Measurements from ENCODE around the gene ARSB.

Gene ARSB

GRCh38 chr5:78816143-78816765 lies 168.9 kb downstream of the ARSB start:
- Histone ChIP-seq H3K4me3 (IDR thresholded peaks at IDR 0.05; ENCODE audit: insufficient read depth, low read depth, low read length) (no peak overlapping the region), H3K27me3 (ENCODE audit: insufficient read depth, low read depth) (no peaks in the 10 kb centered on the region), H3K27ac (no peak overlapping the region), H3K4me2 (no peak overlapping the region), H3K79me2 (ENCODE audit: insufficient read depth, low read depth) (no peaks in the 10 kb centered on the region), H4K20me1 (ENCODE audit: insufficient read depth) (no peaks in the 10 kb centered on the region), H3K9ac (no peak overlapping the region), H3K36me3 (ENCODE audit: insufficient read depth) (no peaks in the 10 kb centered on the region), H3K4me1 (ENCODE audit: low read depth, poor library complexity, severe bottlenecking) (peaks cover 6% of the 10 kb centered on the region), H2AFZ (ENCODE audit: low read depth) (no peak overlapping the region)
- no peak for TF ChIP-seq CTCF (conservative IDR thresholded peaks at IDR 0.05; ENCODE audit: low read depth, low read length)

DNA sequence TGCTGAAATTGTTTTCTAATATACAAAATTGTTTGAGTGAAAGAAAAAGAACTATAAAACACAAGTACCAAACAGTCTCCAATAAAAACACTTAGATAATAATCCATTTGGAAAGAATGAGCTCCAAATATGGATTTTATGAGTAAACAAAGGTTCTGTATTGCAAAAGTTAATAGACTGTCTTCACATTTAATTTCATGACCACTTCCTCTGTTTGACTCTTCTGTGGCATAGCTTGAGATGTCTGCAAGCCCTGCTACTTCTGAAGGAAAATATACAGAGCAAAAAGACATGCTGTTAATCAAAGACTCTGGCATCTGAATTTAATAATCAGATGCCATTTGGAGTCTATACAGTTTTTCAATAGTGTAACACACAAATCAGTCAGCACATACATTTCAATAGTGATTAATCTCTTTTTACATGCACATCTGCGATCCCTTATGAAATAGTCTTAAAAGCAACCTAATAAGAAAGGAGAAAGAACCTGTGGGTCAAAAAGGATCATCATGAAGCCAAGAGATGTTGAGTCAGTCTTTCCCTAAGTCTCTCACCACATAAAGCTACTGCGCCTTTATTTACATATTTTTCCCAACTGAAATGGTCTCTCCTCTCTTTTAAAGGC lies 171.1 kb downstream of the ARSB start:
- Histone ChIP-seq H3K79me2 (ENCODE audit: insufficient read depth, low read depth) (no peaks in the 10 kb centered on the region), H3K9ac (no peak overlapping the region), H4K20me1 (ENCODE audit: insufficient read depth) (no peaks in the 10 kb centered on the region), H3K4me2 (no peak overlapping the region), H3K4me1 (ENCODE audit: low read depth, poor library complexity, severe bottlenecking) (no peaks in the 10 kb centered on the region), H3K4me3 (IDR thresholded peaks at IDR 0.05; ENCODE audit: insufficient read depth, low read depth, low read length) (no peak overlapping the region), H3K36me3 (ENCODE audit: insufficient read depth) (no peaks in the 10 kb centered on the region), H2AFZ (ENCODE audit: low read depth) (no peak overlapping the region), H3K27me3 (ENCODE audit: insufficient read depth, low read depth) (no peaks in the 10 kb centered on the region), H3K27ac (no peak overlapping the region)
- TF ChIP-seq CTCF (conservative IDR thresholded peaks at IDR 0.05; ENCODE audit: low read depth, low read length), result no peak

GRCh38 chr5:78813286-78813685 lies 171.8 kb downstream of the ARSB start:
- no peak for TF ChIP-seq CTCF (conservative IDR thresholded peaks at IDR 0.05; ENCODE audit: low read depth, low read length)
- H3K27ac ChIP-seq, result no peak overlapping the region
- H3K27me3 ChIP-seq (ENCODE audit: insufficient read depth, low read depth), result no peaks in the 10 kb centered on the region
- H3K4me1 ChIP-seq (ENCODE audit: low read depth, poor library complexity, severe bottlenecking), result no peaks in the 10 kb centered on the region
- no peak overlapping the region for H2AFZ ChIP-seq (ENCODE audit: low read depth)
- no peak overlapping the region for H3K4me3 ChIP-seq (IDR thresholded peaks at IDR 0.05; ENCODE audit: insufficient read depth, low read depth, low read length)
- no peaks in the 10 kb centered on the region for H3K36me3 ChIP-seq (ENCODE audit: insufficient read depth)
- no peak overlapping the region for H3K4me2 ChIP-seq
- H3K9ac ChIP-seq, result no peak overlapping the region
- no peaks in the 10 kb centered on the region for H3K79me2 ChIP-seq (ENCODE audit: insufficient read depth, low read depth)
- no peaks in the 10 kb centered on the region for H4K20me1 ChIP-seq (ENCODE audit: insufficient read depth)

DNA sequence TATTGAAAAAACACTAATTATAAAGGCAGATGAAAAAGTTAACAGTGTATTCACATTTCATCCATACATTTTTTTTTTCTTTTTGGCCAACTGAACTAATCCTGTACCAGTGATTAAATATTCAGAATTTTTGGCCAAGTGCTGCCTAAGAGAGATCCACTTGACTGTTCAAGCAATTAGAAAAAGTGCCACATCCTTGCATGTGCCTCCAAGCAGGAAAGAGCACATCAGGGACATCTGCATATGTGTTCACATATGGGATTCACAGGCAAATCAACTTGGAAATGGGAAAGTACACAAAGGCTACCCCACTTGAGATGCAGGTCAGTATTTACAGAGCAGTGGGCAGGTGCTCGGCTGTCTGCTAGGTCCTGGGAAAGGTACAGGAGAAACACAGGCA lies 173.2 kb downstream of the ARSB start:
- Histone ChIP-seq H3K27ac (no peak overlapping the region), H3K79me2 (ENCODE audit: insufficient read depth, low read depth) (no peaks in the 10 kb centered on the region), H2AFZ (ENCODE audit: low read depth) (no peak overlapping the region), H3K9ac (no peak overlapping the region), H4K20me1 (ENCODE audit: insufficient read depth) (no peaks in the 10 kb centered on the region), H3K4me1 (ENCODE audit: low read depth, poor library complexity, severe bottlenecking) (no peaks in the 10 kb centered on the region), H3K4me3 (IDR thresholded peaks at IDR 0.05; ENCODE audit: insufficient read depth, low read depth, low read length) (no peak overlapping the region), H3K4me2 (no peak overlapping the region), H3K36me3 (ENCODE audit: insufficient read depth) (no peaks in the 10 kb centered on the region), H3K27me3 (ENCODE audit: insufficient read depth, low read depth) (no peaks in the 10 kb centered on the region)
- no peak for TF ChIP-seq CTCF (conservative IDR thresholded peaks at IDR 0.05; ENCODE audit: low read depth, low read length)
